ENCODE results near the gene TSEN15.
"Not testable (repeated sequence)": the region's sequence is repeated elsewhere in the genome, so short reads cannot be mapped to it uniquely, and the experiment has no call there.

Gene TSEN15

DNA sequence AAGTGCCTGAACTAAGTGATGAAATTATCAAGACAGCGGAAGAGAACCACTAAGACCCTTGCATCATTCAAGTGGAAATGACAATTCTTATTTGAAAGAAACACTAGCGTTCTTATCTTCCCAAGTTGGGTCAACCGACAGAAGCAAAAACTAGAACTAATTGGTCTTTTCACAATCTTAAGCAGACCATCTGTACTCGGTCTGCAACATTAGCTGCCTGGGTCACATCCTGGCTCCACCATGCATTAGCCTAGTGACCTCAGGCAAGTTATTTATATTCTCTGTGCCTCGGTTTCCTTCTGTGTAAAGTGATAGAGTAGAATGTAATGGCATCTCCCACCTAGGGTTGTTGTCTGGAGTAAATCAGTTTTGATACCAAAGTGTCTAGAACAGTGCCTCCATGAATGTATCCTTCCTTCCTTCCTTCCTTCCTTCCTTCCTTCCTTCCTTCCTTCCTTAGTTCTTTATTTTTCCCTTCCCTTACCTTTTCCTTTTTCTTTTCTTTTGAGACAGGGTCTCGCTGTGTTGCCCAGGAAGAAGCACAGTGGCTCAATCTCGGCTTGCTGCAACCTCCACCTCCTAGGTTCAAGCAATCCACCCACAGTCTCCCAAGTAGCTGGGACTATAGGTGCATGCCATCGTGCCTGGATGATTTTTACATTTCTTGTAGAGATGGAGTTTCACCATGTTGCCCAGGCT, 20.0 kb upstream of the TSEN15 start:
- DNase-seq (ENCODE audit: low spot score) = no peak

DNA sequence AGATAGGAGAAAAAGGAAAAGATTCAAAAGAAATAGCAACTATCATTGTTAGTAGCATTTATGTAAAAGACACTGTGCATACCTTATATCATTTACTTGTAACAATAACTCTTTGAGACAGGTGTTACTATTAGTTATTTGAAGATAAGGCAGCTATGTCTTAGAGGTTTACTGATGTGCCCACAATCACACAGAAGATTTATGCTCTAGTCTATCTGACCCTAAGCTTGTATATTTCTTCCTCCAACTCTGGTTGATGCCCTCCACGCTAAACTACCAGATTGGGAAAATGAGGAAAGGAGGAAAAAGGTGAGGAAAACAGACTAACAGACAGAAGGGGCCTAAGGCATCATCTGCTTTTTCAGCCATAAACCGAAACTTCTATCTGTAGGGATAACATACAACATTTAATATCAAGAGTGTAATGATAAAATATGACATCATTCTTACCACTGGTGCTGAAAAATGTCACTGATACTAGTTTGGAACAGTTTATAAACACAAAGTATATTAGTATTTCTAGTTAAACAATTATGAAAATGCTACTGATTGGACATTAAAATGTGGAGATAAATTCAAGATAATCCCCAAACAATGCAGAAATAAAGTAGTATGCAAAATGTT, 19.1 kb upstream of the TSEN15 start:
- no peak for DNase-seq (ENCODE audit: low spot score)

DNA sequence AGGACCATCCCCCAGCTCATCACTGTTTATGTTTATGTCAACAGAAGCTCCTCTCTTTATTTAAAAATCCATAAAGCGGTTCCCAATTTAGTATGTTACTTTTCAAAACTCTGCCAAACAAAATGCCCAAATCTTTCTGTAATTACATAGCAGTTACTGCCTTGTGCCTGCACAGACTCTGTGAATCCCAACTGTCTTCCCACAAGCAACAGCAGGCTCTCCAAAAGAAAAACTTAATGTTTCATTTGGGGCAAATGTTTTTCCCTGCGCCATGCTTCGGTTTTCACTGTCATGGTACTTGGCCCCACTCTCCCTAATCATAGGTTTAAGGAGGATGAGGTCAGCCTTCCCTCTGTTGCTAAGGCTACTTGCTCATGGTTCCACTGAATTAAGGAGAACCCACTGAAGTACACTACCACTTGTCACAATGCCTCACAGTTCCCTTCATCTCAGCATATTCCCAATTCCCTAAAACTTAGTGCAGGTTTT, 18.6 kb upstream of the TSEN15 start:
- DNase-seq (ENCODE audit: low spot score) = no peak

DNA sequence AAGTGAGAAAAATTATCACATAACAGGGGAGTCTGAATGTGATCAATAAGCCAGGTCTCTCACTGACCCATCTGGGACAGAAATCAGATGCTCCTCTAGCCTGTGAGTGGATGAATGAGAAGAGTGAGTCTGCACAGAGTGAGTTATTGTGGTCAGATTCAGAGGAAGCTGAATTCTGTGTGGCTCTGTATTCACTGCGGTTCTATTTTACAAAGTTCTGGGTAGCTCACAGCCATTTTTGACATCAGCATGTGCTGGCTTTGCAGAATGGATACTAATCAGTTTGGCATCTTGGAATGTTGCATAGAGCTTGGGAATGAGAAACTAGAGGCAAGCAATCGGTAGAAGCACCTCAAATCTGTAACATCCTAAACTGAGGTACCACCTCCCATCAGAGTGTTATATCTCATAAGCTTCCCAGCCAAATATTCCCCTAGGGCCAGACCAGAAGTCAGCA, 17.8 kb upstream of the TSEN15 start:
- DNase-seq (ENCODE audit: low spot score) = no peak

DNA sequence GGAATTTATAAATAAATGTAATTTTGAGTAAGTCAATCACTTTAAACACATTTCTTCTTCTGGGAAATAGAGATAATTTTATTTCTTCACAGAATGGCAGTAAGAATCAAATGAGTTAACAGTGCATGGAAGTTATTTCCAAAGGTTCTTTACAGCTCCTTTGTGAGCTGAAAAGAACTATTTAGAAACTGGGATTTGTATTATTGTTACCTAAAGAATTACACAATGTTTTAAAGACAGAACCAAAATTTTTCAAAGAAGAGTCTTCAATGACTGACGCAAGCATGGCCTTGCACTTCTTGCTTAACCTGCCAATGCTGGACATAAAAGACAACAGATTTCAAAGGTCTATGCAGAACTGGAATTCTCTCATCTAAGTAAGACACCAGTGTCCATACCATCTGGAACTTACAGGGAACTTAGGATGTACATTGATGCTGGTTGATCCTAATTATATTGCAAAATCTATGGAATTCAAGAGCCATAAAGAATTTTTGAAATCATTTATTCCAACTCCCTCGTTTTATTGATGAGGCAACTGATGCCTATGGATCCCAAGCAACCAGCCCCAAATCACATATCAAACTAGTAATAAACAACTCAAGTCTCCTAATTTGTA, 16.7 kb upstream of the TSEN15 start:
- DNase-seq (ENCODE audit: low spot score) = no peak

DNA sequence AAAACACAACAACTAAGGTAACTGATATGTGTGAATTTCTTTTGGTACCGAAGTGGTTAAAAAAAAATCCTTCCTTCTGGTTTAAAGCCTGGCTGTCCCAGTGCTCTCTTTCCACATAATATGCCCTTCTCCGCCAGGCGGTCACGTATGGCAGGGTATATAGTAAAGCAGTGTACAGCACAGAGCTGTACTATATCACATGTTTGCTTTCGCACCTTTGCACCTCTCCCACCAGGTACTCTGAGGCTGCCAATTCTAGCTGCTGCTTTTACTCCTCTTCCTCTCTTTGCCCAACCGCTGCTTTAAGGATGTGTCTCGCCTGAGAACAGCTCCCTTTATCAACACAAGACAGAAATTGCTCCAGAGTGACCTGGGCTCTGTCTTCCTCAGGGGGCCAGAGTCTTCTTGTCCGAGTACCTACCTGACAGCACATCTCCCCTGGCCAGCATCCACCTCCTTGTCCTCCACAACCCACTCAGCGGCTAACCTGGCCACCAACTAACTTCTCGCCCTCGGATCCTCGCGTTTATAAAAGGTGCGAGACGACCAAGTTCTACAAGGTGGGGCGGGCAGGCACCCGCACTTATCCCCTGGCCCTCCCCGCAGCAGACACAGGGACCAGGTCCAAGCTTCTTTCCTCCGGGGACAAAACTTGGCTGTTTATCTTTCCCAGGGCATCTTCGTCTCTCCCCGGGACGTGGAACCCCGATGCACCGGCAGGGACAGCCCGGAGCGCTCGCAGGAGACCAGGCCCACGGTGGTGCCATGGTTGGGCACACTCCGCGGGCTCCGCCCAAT, 15.6 kb upstream of the TSEN15 start:
- no peak for DNase-seq (ENCODE audit: low spot score)

DNA sequence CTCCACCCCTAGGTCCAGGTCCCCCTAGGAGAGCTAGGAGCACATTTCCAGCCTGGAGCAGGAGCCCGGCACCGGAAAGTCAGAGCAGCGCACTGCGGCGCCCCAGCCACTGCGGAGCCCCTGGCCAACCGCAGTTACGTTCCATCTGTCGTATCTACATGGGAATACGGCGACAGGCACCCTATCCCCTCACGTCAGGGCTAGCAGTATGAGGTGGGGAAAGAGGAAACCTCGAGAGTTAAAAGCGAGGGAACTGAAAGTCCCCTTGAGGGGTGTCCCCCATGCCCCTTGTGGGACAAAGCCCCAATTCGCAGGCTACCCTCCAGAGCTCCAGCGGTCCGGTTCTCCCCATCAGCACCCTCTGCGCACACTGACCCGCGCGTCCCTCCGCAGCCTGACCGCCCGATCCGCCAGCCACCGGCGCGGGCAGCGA, 15.0 kb upstream of the TSEN15 start:
- DNase-seq (ENCODE audit: low spot score) = no peak

DNA sequence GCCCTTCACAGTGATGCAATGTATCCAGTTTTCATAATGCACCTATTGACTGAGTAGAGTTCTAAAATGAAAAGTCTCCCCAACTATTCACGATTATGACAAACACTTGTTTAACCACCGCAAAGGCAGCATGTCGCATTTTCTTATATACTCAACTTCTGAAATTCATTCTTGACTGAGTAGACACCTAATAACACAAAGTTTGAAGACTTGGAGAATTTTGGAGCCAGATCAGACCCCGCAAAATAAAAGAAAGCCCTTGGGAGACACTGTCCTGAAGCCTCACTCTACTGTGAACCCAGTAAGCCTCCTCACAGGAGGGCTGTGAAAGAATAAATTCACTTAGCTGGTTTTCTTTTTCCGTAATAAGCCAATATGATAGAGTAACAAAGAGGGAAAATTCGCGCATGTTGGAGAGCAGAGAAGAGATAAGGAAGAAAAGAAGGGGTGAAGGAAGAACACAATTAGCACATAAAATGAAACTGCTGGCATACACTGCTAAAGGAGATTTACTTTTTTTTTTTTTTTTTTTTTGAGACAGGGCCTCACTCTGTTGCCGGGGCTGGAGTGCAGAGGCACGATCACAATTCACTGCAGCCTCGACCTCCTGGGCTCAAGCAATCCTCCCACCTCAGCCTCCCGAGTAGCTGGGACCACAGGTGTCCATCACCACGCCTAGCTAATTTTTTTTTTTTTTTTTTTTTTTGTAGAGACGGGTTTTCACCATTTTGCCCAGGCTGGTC, 13.5 kb upstream of the TSEN15 start:
- DNase-seq (ENCODE audit: low spot score) = no peak

DNA sequence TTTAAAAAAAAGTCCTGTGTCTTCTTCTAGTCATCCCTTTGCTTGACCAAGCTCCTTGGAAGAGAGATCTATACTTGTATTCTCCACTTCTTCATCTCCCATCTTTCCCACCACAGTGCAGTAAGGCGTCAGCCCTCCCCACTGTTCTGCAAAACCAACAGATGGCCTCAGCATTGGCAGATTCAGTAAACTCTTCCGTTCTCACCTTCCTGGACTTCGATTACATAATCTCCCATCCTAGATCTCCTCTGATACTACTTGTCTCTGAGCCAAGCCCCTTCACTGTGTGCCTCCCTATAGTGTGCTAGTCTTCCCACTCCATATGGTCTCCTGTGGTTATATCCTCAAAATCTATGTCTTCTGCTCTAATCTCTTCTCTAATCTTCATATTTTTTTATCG, 12.4 kb upstream of the TSEN15 start:
- no peak for DNase-seq (ENCODE audit: low spot score)

DNA sequence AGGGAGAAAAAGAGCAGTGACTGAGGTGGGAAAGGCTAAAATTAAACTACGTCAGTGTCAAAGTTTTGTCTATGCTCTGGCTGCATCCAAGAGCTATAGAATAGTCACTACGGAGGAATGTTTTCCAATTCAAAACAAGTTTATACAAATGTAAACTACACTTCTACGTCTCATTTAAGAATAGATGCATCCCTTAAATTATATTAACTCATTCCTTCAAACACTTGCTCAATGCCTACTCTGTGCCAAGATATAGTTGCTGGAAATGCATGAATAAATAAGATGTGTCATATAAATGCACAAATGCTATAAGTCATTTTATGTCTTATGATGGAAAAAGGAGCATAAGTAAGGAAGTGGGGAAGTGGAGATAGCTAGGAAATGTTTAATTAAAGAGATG, 9.8 kb upstream of the TSEN15 start:
- no peak for DNase-seq (ENCODE audit: low spot score)

DNA sequence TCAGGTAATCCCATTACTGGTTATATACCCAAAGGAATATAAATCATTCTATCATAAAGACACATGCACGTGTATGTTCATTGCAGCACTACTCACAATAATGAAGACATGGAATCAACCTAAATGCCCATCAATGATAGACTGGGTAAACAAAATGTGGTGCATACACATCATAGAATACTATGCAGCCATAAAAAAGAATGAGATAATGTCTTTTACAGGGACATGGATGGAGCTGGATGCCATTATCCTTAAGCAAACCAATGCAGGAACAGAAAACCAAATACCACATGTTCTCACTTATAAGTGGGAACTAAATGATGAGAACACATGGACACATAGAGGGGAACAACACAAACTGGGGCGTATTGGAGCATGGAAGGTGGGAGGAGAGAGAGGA, 8.2 kb upstream of the TSEN15 start:
- not testable (repeated sequence) for DNase-seq (ENCODE audit: low spot score)

DNA sequence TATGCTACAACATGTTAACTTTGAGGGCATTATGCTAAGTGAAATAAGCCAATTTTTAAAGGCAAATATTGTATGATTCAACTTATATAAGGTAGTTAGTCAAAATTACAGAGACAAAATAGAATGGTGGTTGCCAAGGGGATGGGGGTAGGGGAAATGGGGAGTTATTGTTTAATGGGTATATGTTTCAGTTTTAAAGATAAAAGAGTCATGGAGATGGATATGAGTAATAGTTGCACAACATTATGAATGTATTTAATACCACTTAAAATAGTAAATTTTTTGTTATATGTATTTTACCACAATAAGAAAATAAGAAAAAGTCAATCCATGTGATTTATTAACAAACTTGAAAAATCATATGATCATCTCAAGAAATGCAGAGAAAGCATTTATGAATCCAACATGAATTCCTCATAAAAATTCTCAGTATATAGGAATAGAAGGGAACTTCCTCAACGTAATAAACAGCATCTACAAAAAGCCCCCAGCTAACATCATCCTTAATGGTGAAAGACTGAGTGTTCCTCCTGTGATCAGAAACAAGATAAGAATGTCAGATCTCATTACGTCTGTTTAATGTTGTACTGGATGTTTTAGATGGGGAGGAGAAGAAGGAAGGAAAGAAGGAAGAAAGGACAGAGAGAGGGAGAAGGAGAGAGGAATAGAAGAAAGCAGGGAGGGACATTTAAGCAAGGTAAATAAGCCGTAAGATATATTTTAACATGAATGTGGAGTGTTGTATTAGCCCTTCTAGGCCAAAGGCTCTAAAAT, 6.7 kb upstream of the TSEN15 start:
- no peak for DNase-seq (ENCODE audit: low spot score)

DNA sequence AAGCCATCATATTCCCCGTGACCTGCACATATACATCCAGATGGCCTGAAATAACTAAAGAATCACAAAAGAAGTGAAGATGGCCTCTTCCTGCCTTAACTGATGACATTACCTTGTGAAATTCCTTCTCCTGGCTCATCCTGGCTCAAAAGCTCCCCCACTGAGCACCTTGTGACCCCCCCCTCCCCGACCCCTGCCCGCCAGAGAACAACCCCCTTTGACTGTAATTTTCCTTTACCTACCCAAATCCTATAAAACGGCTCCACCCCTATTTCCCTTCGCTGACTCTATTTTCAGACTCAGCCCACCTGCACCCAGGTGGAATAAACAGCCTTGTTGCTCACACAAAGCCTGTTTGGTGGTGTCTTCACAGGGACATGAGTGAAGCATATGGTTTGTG, 4.0 kb upstream of the TSEN15 start:
- not testable (repeated sequence) for DNase-seq (ENCODE audit: low spot score)

DNA sequence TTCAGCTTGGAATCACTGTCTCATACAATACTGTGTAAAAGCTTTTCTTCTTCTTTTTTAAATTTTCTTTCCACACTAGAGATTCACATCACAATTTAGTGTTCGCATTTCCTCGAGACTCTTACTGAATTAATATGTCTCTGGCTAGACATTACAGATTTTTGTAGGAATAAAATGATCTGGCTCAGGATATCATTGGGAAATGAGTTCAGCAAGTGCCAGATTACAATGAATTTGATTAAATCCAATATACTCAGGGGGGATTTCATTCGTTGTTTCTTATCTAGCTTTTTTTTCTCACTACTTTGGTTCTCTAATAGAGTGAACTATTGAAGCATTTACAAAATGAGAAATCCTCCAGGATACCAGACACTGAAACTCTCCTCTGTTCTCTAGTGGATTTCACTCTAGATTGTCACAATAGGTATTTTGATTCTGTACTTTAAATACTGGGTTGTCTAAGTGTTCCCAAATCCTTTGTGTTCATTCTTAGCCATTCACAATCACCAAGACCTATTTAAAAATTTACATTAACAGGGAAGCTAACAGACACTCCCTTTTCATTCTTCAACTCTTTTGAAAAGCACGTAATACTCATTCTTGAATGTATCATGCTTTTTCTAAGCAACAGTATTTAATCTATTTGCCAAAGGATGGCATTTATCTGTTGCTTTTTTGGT, 2.8 kb upstream of the TSEN15 start:
- no peak for DNase-seq (ENCODE audit: low spot score)

DNA sequence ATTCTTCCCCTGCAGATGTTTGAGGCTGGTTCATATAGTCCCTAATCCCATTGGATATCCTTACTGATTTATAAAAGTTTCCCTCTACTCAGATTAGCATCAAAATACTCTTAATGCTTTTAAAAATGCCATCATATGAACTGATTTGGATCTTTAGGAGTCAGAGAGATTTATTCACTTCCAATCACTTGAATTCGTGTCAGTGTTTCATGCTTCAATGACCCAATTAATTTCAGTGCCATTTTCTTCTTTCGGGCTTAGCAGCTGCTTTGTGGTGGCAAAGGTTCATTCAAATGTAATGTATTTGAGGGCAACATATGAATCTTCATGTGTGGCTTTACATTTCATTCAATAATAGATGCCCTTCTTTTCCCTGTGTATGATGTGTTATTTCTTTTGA, 2.2 kb upstream of the TSEN15 start:
- DNase-seq (ENCODE audit: low spot score) = no peak

DNA sequence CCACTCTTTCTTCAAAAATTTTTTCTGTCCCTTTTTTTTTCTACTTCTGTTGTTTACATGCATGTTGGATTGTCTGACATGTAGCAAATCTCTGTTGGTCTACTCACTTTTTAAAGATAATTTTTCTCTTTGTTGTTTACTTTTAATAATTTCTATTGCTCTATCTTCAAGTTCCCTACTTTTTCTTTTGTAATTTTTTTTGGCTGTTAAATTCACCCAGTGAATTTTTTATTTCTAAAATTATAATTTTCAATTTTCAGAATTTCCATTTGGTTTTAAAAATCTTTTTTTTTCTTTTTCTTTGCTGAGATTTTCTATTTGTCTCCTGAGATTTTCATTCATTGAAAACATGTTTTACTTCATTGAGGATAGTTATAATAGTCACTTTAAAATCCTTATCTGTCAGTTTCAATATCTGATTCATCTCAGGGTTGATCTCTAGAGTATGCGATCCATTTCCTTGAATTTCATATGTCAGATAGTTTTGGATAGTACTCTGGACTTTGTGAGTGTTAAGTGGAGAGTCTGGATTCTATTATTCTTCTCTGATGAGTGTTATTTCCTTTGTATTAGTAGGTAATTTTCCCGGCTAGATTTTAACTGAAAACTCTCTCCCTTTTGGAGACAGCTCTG, 1.6 kb upstream of the TSEN15 start:
- DNase-seq (ENCODE audit: low spot score) = no peak

DNA sequence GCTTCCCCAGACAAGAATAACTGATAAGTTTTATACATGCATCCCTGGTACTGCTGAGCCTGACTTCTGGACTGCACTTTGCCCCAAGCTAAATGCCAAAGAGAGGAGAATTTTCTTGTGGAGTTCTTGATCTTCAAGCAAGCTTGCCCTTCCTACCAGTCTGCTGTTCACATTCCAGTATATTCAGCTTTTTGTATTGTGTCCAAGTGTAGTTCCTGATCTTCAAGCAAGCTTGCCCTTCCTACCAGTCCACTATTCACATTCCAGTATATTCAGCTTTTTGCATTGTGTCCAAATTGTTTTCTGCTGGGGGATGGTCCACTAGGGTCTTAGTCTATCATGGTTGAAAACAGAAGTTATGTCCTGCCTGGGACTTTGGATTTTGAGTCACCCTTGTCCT, 894 bp upstream of the TSEN15 start:
- no peak for DNase-seq (ENCODE audit: low spot score)

DNA sequence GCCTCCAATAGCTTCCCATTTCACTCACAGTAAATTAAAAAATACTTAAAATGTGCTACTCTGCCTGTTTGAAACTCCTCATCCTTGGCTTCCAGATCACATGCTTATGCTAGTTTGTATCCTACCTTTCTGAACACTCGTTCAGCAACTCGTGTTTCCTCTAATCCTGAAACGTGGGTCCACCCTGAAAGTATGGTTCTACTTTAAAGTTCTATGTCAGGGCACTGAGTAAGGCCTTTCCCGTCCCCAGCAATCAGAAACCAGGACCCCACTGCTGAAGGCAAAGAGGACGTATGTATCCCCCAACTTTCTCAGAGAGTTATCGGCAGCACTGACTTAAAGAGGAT, 419 bp upstream of the TSEN15 start:
- no peak for DNase-seq (ENCODE audit: low spot score)

DNA sequence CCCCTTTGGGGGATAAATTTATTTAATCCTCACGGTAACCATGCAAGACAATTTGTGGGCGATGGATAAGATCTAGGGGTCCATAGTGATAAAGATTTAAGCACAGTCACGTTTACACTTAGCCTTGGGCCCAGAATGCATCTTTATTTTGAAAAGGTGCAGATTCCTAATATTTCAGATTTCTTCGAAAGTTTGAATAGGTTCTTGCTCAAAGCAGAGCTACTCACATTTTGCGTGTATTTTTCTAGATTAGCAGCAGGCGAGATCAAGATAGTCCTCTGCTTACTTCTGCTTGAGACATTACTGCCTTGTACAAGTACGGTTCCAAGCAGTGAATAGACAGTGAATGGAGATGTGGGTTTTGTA, 647 bp downstream of the TSEN15 start:
- no peak for DNase-seq (ENCODE audit: low spot score)

DNA sequence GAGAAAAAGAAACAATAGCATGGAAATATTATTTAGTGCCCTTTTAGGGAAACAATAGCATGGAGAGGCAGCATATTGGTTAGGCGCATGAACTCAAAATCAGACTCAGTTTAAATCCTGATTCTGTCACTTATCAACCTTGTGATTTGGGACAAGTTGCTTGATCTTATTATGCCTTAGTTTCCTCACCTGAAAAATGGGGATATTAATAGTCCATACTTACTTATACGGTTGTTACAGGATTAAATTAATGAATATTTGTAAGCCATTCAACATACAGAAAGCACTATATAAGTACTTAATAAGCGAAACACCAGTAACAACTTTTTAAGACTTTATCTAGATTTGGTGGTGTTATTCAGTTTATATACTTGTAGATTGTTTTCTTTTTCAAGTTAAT, 1.2 kb downstream of the TSEN15 start:
- DNase-seq (ENCODE audit: low spot score) = no peak
